Mesodermal cell (in vitro differentiated cells): ENCODE measurements around the gene OR2T11.
"Not testable (repeated sequence)": the region's sequence is repeated elsewhere in the genome, so short reads cannot be mapped to it uniquely, and the experiment has no call there.

Experiments
- H3K27ac ChIP-seq: 2 replicates; pipeline ENCODE4 v1.7.0; 2013; ENCODE audit warnings: mild to moderate bottlenecking, low read depth, low read length, moderate library complexity; ENCODE audit not compliant: severe bottlenecking
- H3K36me3 ChIP-seq: 2 replicates; pipeline ENCODE4 v1.7.1; 2013; ENCODE audit warnings: mild to moderate bottlenecking, low read length, moderate library complexity; ENCODE audit not compliant: control insufficient read depth, insufficient read depth
- H3K4me1 ChIP-seq: one replicate; pipeline ENCODE4 v1.7.1; 2013; ENCODE audit warnings: mild to moderate bottlenecking, low read length; ENCODE audit not compliant: insufficient read depth, control insufficient read depth, poor library complexity, severe bottlenecking
- H3K4me3 ChIP-seq: 2 replicates; pipeline ENCODE4 v1.7.0; 2013; ENCODE audit warnings: low read length, control low read depth, mild to moderate bottlenecking; ENCODE audit not compliant: insufficient read depth, poor library complexity, severe bottlenecking; ENCODE audit errors: extremely low read depth
- H3K9me3 ChIP-seq: 2 replicates; pipeline ENCODE4 v1.7.1; 2013; ENCODE audit warnings: mild to moderate bottlenecking, low read length, moderate library complexity; ENCODE audit not compliant: control insufficient read depth
- WGBS, 2 experiments: methylation state at CpG; one replicate each; pipeline ENCODE4 v1.1.5; 2013; ENCODE audit warnings: missing lambda C conversion rate in 2 of 2; ENCODE audit not compliant: insufficient coverage in 2 of 2; 5-methylcytosine and 5-hydroxymethylcytosine counted together

Gene OR2T11

DNA sequence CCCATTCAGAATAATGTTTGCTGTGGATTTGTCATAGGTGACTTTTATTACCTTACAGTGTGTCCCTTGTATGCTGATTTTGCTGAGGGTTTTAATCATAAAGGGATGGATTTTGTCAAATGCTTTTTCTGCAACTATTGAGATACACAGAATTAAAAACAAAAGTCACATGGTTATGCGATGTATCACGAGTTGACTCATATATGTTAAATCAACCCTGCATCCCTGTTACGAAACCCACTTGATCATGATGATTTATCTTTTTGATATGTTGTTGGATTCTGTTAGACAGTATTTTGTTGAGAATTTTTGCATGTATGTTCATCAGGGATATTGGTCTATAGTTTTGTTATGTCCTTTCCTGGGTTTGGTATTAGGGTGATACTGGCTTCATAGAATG, 49.6 kb downstream of the OR2T11 start:
- Histone ChIP-seq H3K4me3 (no peak overlapping the region), H3K9me3 (peaks cover 10% of the 10 kb centered on the region), H3K36me3 (no peaks in the 10 kb centered on the region), H3K4me1 (no peaks in the 10 kb centered on the region), H3K27ac (no peak overlapping the region)
- no CpG with 5 or more reads among the region's 3 CpGs for WGBS, 2 experiments

DNA sequence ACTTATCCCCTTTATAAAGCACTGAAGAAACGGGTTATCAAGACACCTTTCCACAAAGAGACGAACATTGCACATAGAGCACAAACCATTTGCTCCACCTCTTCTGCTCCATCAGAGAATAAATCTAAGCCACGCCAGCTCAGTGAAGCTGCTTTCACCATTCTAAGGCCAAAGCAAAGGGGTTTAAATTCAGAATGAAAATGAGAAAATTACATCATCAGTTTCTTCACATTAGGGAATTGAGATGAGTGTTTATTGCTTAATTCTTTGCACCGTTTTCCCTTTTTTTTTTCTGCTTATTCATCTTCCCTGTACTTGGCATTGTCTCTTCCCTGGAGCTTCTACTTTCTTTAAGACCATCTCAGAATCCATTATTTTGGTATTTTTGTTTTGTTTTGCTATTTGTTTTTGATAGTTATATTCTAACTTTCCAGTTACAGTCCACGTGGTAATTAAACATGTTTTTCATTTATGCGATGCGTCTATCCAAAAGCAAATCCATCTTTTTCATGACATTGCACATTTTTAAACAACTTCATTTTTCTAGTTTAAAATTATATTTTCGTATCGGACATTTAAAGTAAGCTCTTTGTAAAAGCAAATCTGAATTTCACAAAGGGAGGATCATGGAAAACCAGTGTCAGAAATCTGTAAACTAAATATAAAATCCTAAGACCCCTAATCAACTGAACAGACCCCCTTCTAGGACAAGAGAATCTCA, 58.5 kb downstream of the OR2T11 start:
- Histone ChIP-seq H3K9me3 (peaks cover 14% of the 10 kb centered on the region), H3K4me1 (no peaks in the 10 kb centered on the region)

DNA sequence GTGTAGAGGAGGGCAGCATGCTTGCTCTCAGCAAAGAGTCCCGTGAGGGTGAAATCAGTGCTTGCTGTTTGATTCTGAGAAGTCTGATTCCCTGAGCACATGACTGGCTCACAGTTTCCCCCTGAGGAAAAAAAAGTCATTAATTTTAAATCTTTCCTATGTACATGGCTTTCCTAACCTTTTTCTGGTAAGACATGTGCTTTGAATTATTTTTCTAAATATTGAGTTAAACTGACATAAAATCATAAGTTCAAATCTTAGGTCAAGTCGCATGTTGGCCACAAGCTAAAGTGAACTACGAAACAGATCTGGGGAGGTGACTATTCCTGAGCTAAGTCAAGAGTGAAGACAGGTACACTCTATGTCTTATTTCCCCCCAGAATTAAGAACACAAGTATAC, 60.2 kb downstream of the OR2T11 start, which contains the start of gene OR2T34:
TSS of gene OR2T34 (minus strand) at position 101 of the 400 bp plus-strand sequence. CDS start at position 101, 0 bp downstream.
- 100% methylated on average over 1 of the region's 3 CpGs; no CpG with 5 or more reads in 1 of the 2 experiments for WGBS, 2 experiments
- H3K9me3 ChIP-seq = peaks cover 11% of the 10 kb centered on the region
- not testable (repeated sequence) for H3K27ac ChIP-seq, H3K4me3 ChIP-seq, H3K36me3 ChIP-seq, H3K4me1 ChIP-seq

More for the DNA sequence above, 58.5 kb downstream of the OR2T11 start:
- H3K27ac ChIP-seq = no peak overlapping the region
- 70 to 82% methylated on average over 3 of the region's 9 CpGs for WGBS, 2 experiments
- H3K36me3 ChIP-seq = no peaks in the 10 kb centered on the region
- no peak overlapping the region for H3K4me3 ChIP-seq

DNA sequence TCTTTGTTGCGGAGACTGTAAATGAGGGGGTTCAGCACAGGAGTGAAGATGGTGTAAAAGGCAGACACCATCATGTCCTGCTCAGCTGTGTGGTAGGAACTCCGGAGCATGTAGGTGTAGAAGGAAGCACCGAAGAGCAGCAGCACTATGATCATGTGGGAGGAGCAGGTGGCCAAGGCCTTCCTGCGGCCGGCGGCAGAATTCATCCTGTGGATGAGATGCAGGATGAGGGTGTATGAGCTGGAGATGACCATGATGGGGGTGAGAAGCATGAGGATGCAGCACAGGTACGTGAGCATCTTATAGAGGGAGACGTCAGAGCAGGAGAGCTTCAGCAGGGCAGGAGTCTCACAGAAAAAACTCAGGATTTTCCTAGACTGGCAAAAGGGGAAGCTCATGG, 61.0 kb downstream of the OR2T11 start:
- not testable (repeated sequence) for H3K9me3 ChIP-seq, H3K27ac ChIP-seq, H3K4me1 ChIP-seq, H3K4me3 ChIP-seq, H3K36me3 ChIP-seq
- 29% methylated on average over 1 of the region's 8 CpGs; no CpG with 5 or more reads in 1 of the 2 experiments for WGBS, 2 experiments
